Measurements from ENCODE around the gene RIMBP2. TPM values are rescaled to one million over a fixed set of nuclear protein-coding genes. Genes with fewer than 3 reads are reported as not detected.

RIMBP2 gene
- polyA plus RNA-seq, 1 donor: 1.0 TPM

GRCh38 chr12:130506844-130507243 is 209.3 kb downstream of the RIMBP2 start:
- no peak for DNase-seq (ENCODE audit: low read depth)

GRCh38 chr12:130504840-130505175 is 211.3 kb downstream of the RIMBP2 start:
- no peak for DNase-seq (ENCODE audit: low read depth)

DNA sequence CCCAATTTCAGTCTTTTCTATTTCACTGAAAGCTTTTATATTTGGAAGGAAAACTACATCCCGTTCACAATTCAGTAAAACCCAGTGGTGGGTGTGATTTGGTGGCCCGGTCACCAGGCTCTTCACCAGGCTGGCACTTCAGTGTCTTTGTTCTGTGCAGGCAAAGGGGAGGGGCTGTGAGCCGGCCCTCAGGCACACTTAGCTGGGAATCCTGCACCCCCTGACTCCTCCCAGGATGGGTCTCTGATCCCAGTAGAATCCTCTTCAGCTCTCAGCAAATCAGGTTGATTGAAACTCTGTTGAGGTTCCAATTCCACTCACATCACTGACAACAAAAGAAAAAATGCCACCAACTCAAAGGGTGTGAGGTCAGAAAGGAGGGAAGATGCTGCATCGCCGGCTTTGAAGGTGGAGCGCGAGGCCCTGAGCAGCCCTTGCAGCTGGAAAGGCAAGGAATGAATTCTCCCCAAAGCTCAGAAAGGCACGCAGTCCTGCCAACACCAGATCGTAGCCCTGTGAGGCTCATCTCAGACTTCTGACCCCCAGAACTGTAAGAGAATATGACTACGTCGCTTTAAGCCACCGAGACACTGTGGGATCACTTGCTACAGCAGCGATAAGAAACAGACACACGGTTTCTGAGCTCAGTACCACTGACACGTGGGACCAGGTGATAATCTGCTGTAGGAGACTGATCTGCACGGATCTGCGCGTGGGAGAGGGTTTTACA is 211.8 kb downstream of the RIMBP2 start:
- DNase-seq (ENCODE audit: low read depth): no peak

- no peak for DNase-seq (ENCODE audit: low read depth)
Measured at GRCh38 chr12:130501821-130502220, 214.3 kb downstream of the RIMBP2 start.

DNA sequence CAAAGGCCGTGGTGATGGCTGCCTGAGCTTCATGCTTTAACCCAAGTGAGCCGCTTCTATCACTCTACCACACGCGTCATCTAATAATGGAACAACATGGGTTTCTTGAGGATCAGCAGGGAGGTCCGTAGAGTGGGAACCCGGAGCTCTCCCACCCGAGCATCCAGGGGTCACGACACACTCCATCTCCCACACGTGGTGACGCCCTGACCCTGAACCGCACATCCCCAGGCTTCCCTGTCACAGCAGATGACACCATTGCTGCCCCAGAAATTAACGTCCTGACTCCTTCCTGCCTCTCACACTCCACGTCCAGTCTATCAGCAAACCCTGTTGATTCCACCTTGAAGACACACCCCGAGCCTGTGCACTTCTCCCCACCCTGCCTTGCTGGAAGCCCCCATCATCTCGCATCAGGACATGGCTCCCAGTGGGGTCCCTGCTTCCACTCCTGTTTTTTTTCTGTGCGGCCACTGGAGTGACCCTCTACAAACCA is 215.2 kb downstream of the RIMBP2 start:
- no peak for DNase-seq (ENCODE audit: low read depth)

DNA sequence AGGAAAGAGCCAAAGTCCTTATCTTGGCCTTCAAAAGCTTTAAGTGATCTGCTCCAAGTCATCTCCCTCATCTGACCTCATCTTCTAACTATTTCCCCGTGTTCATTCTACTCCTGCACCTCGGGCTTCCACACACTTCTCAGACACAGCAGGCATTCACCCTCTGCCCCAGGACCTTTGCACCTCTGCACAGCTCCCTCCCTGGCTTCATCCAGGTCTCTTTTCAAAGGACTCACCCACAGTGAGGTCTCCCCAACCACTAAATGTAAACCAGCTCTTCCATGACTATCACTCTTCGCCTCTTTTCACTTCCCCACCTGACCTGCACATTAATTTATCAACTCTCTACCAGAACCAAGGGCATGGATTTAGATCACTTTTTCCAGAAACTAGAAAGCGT is 216.6 kb downstream of the RIMBP2 start:
- DNase-seq (ENCODE audit: low read depth): no peak

- no peak for DNase-seq (ENCODE audit: low read depth)
Measured at GRCh38 chr12:130498589-130499385, 217.3 kb downstream of the RIMBP2 start.

DNA sequence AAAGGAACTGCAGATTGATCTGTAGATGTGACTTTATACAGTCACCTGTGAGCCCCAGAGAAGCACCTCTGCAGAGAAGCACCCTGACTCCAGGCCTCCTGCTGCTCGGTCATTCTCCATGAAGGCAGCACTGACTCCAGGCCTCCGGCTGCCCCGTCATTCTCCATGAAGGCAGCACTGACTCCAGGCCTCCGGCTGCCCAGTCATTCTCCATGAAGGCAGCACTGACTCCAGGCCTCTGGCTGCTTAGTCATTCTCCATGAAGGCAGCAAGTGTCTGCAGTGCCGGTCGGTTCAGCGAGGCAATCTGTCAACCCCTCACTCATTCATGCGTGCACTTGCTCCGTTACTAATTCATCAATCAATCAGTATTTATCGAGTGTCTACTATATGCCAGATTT is 218.1 kb downstream of the RIMBP2 start:
- DNase-seq (ENCODE audit: low read depth): no peak

GRCh38 chr12:130497321-130497720 is 218.8 kb downstream of the RIMBP2 start:
- no peak for DNase-seq (ENCODE audit: low read depth)

DNA sequence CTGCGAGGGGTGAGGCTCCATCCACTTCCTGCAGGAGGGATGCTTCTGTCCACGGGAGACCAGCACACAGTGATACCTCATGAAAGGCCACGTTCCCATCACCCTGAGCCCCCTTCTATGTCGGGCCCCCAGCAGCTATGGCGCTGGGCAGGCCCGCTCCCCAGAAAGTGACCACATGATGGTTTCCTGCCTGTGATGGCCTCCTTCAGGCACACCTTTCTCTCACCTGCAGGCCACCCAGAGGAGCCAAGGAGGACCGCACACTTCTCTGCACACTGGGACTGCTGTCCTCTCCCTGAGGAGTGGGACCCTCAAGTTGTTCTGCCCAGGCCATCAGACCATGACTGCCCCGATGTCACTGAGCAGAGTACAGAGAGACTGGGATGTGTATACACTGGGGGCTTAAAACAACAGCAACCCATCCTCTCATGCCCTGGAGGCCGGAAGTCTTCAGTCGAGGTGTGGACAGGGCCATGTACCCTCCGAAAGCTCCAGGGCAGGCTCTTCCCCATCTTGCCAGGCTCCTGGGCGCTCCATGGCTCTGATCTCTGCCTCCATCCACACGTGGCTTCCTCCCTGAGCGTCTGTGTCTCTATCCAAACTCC is 219.5 kb downstream of the RIMBP2 start:
- DNase-seq (ENCODE audit: low read depth): no peak

DNA sequence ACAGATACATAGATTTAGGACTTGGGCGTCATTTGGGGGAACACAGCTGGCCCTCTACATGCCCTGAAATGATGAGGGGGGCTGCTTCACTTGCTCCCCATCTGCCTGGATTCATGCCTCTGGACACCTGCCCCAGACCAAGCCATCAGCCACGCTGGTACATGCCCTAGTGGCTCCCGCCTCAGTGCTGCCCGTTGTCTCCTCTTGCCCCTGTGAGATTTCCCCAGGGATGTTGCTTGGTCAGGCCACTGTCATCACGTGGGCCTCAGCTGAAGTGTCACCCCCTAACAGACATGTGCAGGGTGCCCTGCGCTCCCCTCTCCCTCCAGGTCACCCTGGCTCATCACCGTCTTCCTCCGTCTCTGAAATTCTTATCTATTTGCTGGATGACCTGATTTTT is 220.9 kb downstream of the RIMBP2 start:
- no peak for DNase-seq (ENCODE audit: low read depth)

- DNase-seq (ENCODE audit: low read depth): no peak
Measured at GRCh38 chr12:130494736-130495135, 221.4 kb downstream of the RIMBP2 start.

- DNase-seq (ENCODE audit: low read depth): no peak
Measured at GRCh38 chr12:130493951-130494350, 222.1 kb downstream of the RIMBP2 start.

DNA sequence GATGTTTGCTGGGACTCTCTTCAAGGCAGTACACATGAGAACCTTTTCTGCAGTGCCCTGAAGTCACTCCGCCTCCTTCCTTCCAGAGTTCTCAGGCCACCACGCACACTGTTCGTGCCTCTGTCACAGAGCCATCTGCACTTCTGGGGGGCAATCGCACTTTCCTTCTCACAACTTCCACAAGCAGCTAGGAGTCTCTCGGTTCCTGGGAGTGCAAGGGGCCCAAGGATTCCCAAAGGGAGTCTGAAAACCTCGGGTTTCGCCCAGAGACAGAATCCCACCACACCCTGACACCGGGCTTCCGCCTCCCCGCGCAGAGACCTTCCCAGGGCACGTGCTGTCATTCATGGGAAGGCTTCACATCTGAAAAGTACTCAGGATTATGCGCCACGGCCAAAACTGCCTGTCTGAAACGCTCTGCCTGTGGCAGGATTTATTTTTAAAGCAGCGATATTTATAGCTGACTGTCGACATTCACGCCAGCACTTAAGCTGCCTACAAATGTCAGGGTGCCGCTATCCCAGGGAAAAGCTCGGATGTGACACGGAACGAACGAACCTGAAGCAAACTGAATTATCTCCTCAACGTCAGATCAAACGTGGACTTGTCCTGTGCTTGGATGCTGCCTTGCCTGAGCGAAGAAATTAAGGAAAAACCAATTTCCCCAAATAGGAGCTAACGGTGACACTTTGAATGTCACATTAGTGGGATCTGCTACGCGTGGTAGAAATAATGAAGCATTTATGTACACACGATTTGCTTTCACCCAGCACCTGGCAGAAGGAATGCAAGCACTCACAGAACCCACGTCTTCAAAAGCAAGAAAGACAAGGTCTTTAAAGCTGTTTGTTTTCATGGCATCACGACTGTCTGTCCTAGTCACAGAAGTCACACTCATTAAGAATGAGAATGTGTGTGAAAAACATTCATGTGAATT is 224.4 kb downstream of the RIMBP2 start:
- no peak for DNase-seq (ENCODE audit: low read depth)

DNA sequence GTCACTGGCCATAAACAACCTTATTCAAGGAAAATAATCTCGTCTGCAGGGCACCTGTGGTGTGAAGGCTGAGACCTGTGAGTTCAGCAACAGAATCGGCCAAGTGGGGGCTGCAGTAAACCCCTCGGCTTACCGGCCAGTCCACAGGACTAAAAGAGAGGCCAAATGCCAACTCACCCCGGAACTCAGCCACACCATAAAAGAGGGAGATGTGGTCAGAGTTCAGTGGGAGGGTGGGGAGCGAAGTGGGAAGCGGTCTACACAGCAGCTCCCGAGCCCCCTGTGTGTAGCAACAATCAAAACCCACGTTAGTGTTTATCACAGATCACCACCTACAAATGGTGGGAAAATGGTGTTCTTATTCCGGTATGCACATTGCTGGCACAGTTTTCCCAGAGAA is 225.4 kb downstream of the RIMBP2 start:
- no peak for DNase-seq (ENCODE audit: low read depth)

DNA sequence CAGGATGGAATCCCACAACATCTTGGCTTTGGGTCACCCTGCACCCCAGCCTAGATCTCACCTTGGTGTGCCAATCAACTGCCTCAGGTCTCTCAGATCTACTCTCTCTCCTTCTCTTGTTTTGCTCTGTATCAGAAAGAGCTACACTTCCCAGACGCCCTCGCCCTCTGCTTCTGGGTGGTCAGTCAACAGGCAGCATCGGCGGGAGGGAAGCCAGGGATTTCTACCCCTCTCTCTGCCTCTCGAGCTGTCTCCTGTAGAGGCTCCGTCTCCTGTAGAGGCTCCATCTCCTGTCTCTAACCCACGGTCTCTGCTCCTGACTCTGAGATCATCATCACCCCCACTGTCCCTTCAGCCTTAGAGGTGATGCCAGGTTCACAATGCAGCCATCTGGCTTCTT is 226.8 kb downstream of the RIMBP2 start:
- DNase-seq (ENCODE audit: low read depth): no peak

DNA sequence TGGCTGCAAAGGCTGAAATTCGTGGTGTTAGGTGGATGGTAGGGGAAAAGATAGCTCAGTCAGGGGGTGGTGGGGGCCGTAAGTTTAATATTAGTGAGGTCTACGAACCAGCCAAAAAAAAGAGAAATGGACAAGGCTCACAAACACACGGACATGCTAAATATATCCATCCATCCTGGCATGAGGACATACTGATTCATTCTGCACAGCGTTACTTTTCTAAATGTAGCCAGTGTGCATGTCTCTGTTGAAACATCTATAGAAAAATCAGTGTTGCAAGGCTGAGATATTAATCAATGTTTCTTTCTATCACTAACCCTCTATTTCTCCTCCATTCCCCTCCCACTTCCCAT is 227.8 kb downstream of the RIMBP2 start:
- no peak for DNase-seq (ENCODE audit: low read depth)

- no peak for DNase-seq (ENCODE audit: low read depth)
Measured at GRCh38 chr12:130487636-130488357, 228.3 kb downstream of the RIMBP2 start.

GRCh38 chr12:130486891-130487416 is 229.1 kb downstream of the RIMBP2 start:
- no peak for DNase-seq (ENCODE audit: low read depth)

GRCh38 chr12:130486146-130486435 is 230.0 kb downstream of the RIMBP2 start:
- DNase-seq (ENCODE audit: low read depth): no peak

Data from forelimb muscle (tissue), 1 donor.